ENCODE measurements around the gene HID1. TPM values are rescaled to one million over a fixed set of nuclear protein-coding genes. Genes with fewer than 3 reads are reported as not detected.
"Not testable (repeated sequence)": the region's sequence is repeated elsewhere in the genome, so short reads cannot be mapped to it uniquely, and the experiment has no call there.

Gene HID1
- polyA plus RNA-seq, 5 donors, result 48.9 to 76.3 (median 64.6) TPM

DNA sequence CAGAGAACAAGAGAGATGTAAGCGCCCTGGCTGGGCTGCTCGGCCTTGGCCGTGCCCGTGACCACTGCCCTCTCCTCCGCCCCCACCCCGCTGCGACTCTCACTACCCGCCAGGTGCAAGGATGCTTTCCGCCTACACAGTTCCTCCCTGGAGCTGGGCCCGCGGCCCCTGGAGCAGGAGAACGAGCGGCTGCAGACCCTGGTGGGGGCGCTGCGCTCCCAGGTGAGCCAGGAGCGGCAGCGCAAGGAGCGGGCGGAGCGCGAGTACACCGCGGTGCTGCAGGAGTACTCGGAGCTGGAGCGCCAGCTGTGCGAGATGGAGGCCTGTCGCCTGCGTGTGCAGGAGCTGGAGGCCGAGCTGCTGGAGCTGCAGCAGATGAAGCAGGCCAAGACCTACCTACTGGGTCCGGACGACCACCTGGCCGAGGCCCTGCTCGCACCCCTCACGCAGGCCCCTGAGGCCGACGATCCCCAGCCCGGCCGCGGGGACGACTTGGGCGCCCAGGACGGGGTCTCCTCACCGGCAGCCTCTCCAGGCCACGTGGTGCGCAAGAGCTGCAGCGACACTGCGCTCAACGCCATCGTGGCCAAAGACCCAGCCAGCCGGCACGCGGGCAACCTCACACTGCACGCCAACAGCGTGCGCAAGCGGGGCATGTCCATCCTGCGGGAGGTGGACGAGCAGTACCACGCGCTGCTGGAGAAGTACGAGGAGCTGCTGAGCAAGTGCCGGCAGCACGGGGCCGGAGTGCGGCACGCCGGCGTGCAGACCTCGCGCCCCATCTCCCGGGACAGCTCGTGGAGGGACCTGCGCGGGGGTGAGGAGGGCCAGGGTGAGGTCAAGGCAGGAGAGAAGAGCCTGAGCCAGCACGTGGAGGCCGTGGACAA, 30.8 kb upstream of the HID1 start:
- no peak for DNase-seq

- DNase-seq, result no peak
Observed at GRCh38 chr17:75001915-75002843, 29.6 kb upstream of the HID1 start.

DNA sequence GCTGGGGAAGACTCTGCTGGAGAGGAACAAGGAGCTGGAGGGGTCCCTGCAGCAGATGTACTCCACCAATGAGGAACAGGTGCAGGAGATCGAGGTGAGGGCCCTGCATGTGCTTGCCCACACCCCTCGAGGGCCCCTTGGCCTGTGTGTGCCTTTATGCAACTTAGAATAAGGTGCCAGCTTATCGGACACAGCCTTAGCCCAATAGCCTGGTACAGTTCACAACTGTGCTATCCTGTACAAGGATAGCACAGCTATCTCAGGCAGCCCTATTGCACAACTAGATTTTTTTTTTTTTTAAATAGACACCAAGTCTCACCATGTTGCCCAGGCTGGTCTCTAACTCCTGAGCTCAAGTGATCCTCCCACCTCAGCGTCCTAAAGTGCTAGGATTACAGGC, 27.0 kb upstream of the HID1 start:
- DNase-seq, result no peak

DNA sequence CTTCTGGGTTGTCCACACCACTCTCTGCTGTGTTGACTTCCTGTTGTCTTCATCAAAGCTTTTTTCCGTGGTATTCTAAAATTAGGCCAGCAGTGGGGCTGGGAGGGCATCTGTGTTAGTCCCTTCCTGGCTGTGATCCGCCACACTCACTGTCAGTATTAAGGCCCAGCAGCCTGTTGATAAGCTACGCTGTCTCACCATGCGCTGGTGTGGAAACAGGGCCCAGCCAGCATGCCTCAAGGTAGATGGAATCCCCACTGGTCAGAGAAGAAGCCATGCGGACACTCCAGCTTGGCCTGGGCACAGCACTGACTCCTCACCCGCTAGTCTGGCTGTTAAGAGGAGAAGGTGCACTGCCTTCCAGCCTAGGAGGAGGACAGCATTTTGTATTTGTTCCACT, 26.2 kb upstream of the HID1 start:
- no peak for DNase-seq

DNA sequence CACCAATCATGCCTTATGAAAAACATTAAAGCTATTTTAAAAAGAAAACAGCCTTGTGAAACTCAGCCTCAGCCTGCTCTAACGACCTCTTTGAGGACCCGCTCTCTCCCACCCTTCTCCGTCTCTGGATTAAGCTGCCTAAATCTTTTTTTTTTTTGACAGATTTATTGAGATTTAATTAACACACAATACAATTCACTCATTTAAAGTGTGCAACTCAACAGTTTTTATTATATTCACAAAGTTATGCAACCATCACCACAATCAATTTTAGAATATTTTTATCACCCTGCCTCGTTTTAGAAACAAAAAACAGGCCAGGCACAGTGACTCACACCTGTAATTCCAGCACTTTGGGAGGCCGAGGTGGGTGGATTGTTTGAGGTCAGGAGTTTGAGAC, 23.3 kb upstream of the HID1 start:
- DNase-seq, result no peak

DNA sequence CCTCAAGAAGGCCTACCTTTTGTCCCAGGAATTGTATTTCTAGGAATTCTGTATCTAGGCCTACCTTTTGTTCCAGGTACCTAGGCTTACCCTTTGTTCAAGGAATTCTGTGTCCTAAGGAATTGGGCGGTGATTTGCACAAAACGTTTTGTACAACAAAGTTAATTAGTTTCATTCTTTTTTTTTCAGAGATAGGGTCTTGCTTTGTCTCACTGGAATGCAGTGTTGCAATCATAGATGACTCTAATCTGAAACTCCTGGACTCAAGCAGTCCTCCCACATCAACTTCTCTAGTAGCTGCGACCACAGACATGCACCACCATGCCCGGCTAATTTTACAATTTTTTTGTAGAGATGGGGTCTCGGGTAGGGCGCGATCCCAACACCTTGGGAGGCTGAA, 21.9 kb upstream of the HID1 start:
- no peak for DNase-seq

GRCh38 chr17:74992223-74992622, 19.7 kb upstream of the HID1 start:
- no peak for DNase-seq

DNA sequence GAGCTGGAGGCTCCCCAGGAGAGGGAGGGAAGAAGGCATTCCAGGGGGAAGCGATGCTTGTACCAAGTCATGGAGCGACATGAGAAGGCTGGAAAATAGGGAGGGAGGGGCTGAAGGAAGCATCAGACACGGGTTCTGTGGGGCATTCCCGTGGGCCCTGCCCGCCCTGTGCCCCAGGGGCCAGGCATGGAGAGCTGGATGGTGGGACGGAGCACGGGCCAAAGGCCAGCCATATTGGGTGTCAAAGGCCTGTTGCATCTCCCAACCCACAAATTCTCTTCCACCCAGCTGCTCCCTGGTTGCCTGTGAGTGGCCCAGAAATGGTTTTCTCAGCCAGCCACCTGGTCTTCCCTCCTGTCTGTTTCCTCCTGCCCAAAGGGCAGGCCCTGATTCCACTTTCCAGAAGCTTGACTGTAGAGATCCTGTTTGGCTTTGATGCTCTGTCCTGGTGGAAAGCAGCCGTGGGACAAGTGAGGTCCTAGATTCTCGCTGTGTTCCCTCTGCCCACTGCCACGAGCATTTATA, 18.1 kb upstream of the HID1 start:
- DNase-seq, result no peak

GRCh38 chr17:74987909-74988711, 15.6 kb upstream of the HID1 start:
- peak; percentile 86 to 88 for DNase-seq

GRCh38 chr17:74987418-74987908, 14.9 kb upstream of the HID1 start, which contains the start of gene CDR2L:
CDR2L (plus strand) TSS chr17:74987632; CDS start chr17:74988044, 412 bp downstream.
- DNase-seq, result peak; percentile 93 to 95

GRCh38 chr17:74986206-74986576, 13.6 kb upstream of the HID1 start:
- no peak for DNase-seq

- not testable (repeated sequence) for DNase-seq
Observed at GRCh38 chr17:74982663-74983313, 10.2 kb upstream of the HID1 start.

DNA sequence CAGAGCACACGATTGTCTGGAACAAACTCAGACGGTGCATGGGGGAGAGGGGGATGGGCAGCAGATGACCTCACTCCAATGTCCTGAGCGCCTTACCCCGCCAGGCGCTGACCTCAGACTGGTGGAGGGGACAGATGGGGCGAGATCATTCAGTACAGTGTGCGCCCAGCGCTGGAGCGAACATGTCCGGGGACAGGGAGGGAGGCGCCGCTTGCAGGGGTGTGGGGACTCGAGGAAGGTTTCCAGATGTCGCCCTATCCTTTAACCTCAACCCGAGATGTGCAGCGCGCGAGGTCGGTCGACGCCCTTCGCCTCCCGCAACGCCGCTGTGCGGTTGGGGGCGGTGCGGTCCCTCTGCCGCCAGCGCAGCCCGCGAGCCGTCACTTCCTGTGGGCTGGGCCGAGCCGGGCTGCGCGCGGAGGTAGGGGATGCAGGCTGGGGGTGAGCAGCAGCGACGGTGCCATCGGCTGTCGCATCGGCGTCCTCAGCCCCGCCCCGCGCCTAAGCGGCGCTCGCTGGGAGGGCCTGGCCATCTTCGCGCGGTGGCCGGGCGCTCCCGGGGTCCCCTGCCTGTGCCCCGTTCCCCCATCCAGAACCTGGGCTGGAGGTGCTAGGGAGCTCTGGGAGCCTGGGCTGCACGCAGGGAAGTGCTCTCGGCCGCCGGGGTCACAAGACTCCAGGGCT, 9.6 kb upstream of the HID1 start:
- peak; percentile 73 to 77 for DNase-seq

DNA sequence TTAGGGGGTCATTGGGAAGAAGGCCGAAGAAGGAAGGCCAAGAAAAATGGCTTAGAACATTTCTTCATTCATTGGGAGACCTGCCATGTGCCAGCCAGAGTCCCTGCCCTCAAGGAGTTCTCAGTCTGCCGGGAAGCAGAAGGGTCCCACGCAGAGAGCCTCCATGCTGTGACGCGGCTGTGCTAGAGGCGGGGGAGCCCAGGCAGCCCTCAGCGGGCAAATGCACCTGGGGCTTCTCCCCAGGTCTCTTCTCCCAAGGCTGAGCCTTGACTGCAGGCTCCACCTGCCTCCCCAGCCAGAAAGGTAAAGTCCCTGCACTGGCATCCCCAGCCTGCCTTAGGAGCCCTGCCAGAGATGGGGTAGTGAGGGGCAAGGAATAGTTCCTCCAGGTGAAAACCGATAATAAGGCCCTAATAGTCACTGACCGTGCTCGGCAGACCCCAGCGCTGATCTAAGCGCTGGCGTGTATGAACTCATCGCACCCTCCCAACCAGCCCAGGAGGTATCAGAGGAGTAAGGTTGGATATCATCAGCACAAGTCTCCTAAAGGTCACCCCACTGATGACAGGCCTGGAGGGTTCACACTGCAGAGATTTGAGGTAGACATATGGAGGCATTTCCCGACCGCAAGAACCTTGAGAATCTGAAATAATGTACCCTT, 8.9 kb upstream of the HID1 start:
- DNase-seq, result no peak

DNA sequence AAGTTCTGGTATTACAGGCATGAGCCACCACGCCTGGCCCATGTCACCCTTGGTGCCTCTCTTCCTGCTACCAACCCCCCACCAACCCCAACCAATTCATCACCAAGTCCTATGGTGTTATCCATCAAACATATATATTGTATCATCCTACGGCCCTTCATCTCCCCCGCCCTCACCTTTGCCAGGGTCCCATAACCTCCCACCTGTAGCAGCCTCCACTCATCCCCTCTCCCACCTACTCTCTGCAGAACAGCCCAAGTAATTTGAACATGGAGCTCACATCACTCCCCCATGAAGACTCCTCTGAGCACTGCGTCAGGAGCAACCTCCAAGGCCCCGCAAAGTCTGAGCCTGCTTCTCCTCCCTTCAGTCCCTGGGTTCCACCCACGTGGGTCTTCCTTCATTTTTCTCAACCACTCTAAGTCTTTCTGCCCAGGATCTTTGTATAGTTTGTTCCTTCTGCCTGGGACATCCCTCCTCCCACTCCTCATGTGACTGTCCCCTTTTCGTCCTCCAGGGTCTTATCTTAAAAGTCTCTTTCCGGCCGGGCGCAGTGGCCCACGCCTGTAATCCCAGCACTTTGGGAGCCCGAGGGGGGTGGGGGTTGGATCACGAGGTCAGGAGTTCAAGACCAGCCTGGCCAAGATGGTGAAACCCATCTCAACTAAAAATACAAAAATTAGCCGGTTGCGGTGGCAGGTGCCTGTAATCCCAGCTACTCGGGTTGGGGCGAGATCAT, 7.0 kb upstream of the HID1 start:
- DNase-seq, result no peak

DNA sequence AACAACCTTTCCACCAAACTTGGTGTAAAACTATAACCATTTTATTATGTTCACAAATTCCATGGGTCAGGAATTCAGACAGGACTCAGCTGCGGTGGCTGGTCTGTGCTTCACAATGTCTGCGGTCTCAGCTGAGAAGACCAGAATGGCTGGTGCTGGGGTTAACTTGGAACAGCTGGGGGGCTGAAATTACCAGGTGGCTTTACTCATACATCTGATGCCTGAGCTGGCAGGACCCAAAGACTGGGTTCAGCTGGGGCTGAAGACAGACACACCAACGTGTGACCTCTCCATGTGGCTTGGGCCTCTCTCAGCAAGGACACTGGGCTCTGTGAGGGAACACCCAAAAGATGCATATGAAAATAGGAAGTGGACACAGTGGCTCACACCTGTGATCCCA, 5.7 kb upstream of the HID1 start:
- no peak for DNase-seq

- DNase-seq, result no peak
Observed at GRCh38 chr17:74977802-74978201, 5.2 kb upstream of the HID1 start.

DNA sequence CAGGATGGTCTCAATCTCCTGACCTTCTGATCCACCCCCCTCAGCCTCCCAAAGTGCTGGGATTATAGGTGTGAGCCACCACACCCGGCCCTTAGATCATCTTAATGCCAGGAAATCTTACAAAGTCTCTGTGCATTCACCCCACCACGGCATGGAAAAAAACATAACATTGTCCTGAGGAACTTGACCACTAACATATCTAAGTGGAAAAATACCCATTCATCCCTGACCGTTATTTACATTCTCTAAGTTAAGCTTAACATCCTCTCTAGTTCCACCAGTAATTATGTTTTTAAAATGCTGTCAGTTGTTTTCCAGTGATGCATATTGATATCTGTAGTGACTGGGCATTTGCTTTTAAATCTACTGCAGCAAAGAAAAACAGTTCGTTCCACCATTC, 3.4 kb upstream of the HID1 start:
- no peak for DNase-seq

GRCh38 chr17:74972973-74973328, 392 bp upstream of the HID1 start:
- no peak for DNase-seq

Data from right lung (tissue), 5 donors.